Measurements from ENCODE around the gene DCST1.
A peak's percentile ranks its signal among the peaks of the same experiment; 100 is the strongest.

The DCST1 gene

GRCh38 chr1:155064111-155064831, 30.6 kb downstream of the DCST1 start:
- Histone ChIP-seq H3K4me1 (ENCODE audit: control insufficient read depth, insufficient read depth, low read length) (peaks cover 14% of the 10 kb centered on the region), H3K4me2 (ENCODE audit: low read length) (peak overlapping the region; percentile 99), H3K27me3 (ENCODE audit: control insufficient read depth, insufficient read depth, low read length) (no peaks in the 10 kb centered on the region), H3K9ac (ENCODE audit: low read depth, low read length) (peak overlapping the region; percentile 91), H3K4me3 (ENCODE audit: low read length) (peak overlapping the region; percentile 99), H3K9me3 (replicated peaks; ENCODE audit: low read length) (no peaks in the 10 kb centered on the region), H3K36me3 (ENCODE audit: insufficient read depth, low read length) (peaks cover 10% of the 10 kb centered on the region)

- Histone ChIP-seq H3K9ac (ENCODE audit: low read depth, low read length) (no peak overlapping the region), H3K36me3 (ENCODE audit: insufficient read depth, low read length) (peaks cover 6% of the 10 kb centered on the region), H3K4me1 (ENCODE audit: control insufficient read depth, insufficient read depth, low read length) (peaks cover 14% of the 10 kb centered on the region), H3K9me3 (replicated peaks; ENCODE audit: low read length) (no peaks in the 10 kb centered on the region), H3K4me2 (ENCODE audit: low read length) (peak overlapping the region; percentile 99), H3K27me3 (ENCODE audit: control insufficient read depth, insufficient read depth, low read length) (no peaks in the 10 kb centered on the region), H3K4me3 (ENCODE audit: low read length) (peak overlapping the region; percentile 99)
Measured at GRCh38 chr1:155064832-155065429, 31.3 kb downstream of the DCST1 start.

- Histone ChIP-seq H3K27me3 (ENCODE audit: control insufficient read depth, insufficient read depth, low read length) (peaks cover under 1% of the 10 kb centered on the region), H3K36me3 (ENCODE audit: insufficient read depth, low read length) (no peaks in the 10 kb centered on the region), H3K4me1 (ENCODE audit: control insufficient read depth, insufficient read depth, low read length) (peaks cover 24% of the 10 kb centered on the region), H3K4me2 (ENCODE audit: low read length) (no peak overlapping the region), H3K9ac (ENCODE audit: low read depth, low read length) (no peak overlapping the region), H3K9me3 (replicated peaks; ENCODE audit: low read length) (no peaks in the 10 kb centered on the region), H3K4me3 (ENCODE audit: low read length) (no peak overlapping the region)
Measured at GRCh38 chr1:155066777-155067176, 33.2 kb downstream of the DCST1 start.

- Histone ChIP-seq H3K9me3 (replicated peaks; ENCODE audit: low read length) (no peaks in the 10 kb centered on the region), H3K4me1 (ENCODE audit: control insufficient read depth, insufficient read depth, low read length) (peaks cover 12% of the 10 kb centered on the region), H3K4me2 (ENCODE audit: low read length) (no peak overlapping the region), H3K4me3 (ENCODE audit: low read length) (no peak overlapping the region), H3K36me3 (ENCODE audit: insufficient read depth, low read length) (no peaks in the 10 kb centered on the region), H3K27me3 (ENCODE audit: control insufficient read depth, insufficient read depth, low read length) (peaks cover 8% of the 10 kb centered on the region), H3K9ac (ENCODE audit: low read depth, low read length) (no peak overlapping the region)
Measured at GRCh38 chr1:155068599-155068998, 35.0 kb downstream of the DCST1 start.

GRCh38 chr1:155069551-155070157, 36.0 kb downstream of the DCST1 start:
- no peaks in the 10 kb centered on the region for H3K36me3 ChIP-seq (ENCODE audit: insufficient read depth, low read length)
- H3K27me3 ChIP-seq (ENCODE audit: control insufficient read depth, insufficient read depth, low read length) = peaks cover 8% of the 10 kb centered on the region
- no peak overlapping the region for H3K9ac ChIP-seq (ENCODE audit: low read depth, low read length)
- H3K4me1 ChIP-seq (ENCODE audit: control insufficient read depth, insufficient read depth, low read length) = peaks cover 12% of the 10 kb centered on the region
- no peaks in the 10 kb centered on the region for H3K9me3 ChIP-seq (replicated peaks; ENCODE audit: low read length)
- no peak overlapping the region for H3K4me3 ChIP-seq (ENCODE audit: low read length)
- no peak overlapping the region for H3K4me2 ChIP-seq (ENCODE audit: low read length)

GRCh38 chr1:155070158-155070621, 36.6 kb downstream of the DCST1 start:
- Histone ChIP-seq H3K36me3 (ENCODE audit: insufficient read depth, low read length) (no peaks in the 10 kb centered on the region), H3K9ac (ENCODE audit: low read depth, low read length) (peak overlapping the region; percentile 47), H3K4me3 (ENCODE audit: low read length) (no peak overlapping the region)

GRCh38 chr1:155070721-155071569, 37.3 kb downstream of the DCST1 start:
- peaks cover 11% of the 10 kb centered on the region for H3K27me3 ChIP-seq (ENCODE audit: control insufficient read depth, insufficient read depth, low read length)
- H3K4me1 ChIP-seq (ENCODE audit: control insufficient read depth, insufficient read depth, low read length) = peaks cover 12% of the 10 kb centered on the region
- peak overlapping the region; percentile 47 for H3K9ac ChIP-seq (ENCODE audit: low read depth, low read length)
- no peaks in the 10 kb centered on the region for H3K9me3 ChIP-seq (replicated peaks; ENCODE audit: low read length)
- H3K4me2 ChIP-seq (ENCODE audit: low read length) = peak overlapping the region; percentile 83
- H3K4me3 ChIP-seq (ENCODE audit: low read length) = peak overlapping the region; percentile 65
- no peaks in the 10 kb centered on the region for H3K36me3 ChIP-seq (ENCODE audit: insufficient read depth, low read length)

More at GRCh38 chr1:155070158-155070621, 36.6 kb downstream of the DCST1 start:
- H3K4me2 ChIP-seq (ENCODE audit: low read length) = peak overlapping the region; percentile 83
- no peaks in the 10 kb centered on the region for H3K9me3 ChIP-seq (replicated peaks; ENCODE audit: low read length)
- peaks cover 12% of the 10 kb centered on the region for H3K4me1 ChIP-seq (ENCODE audit: control insufficient read depth, insufficient read depth, low read length)
- H3K27me3 ChIP-seq (ENCODE audit: control insufficient read depth, insufficient read depth, low read length) = peaks cover 11% of the 10 kb centered on the region

- Histone ChIP-seq H3K9me3 (replicated peaks; ENCODE audit: low read length) (no peaks in the 10 kb centered on the region), H3K36me3 (ENCODE audit: insufficient read depth, low read length) (no peaks in the 10 kb centered on the region), H3K9ac (ENCODE audit: low read depth, low read length) (no peak overlapping the region), H3K4me1 (ENCODE audit: control insufficient read depth, insufficient read depth, low read length) (peaks cover 12% of the 10 kb centered on the region), H3K27me3 (ENCODE audit: control insufficient read depth, insufficient read depth, low read length) (peaks cover 11% of the 10 kb centered on the region), H3K4me2 (ENCODE audit: low read length) (no peak overlapping the region), H3K4me3 (ENCODE audit: low read length) (no peak overlapping the region)
Measured at GRCh38 chr1:155071701-155072100, 38.1 kb downstream of the DCST1 start.

GRCh38 chr1:155072531-155073289, 39.1 kb downstream of the DCST1 start:
- H3K9me3 ChIP-seq (replicated peaks; ENCODE audit: low read length) = no peaks in the 10 kb centered on the region
- H3K36me3 ChIP-seq (ENCODE audit: insufficient read depth, low read length) = no peaks in the 10 kb centered on the region
- H3K4me2 ChIP-seq (ENCODE audit: low read length) = no peak overlapping the region
- H3K27me3 ChIP-seq (ENCODE audit: control insufficient read depth, insufficient read depth, low read length) = peaks cover 11% of the 10 kb centered on the region
- no peak overlapping the region for H3K9ac ChIP-seq (ENCODE audit: low read depth, low read length)
- H3K4me1 ChIP-seq (ENCODE audit: control insufficient read depth, insufficient read depth, low read length) = peaks cover 12% of the 10 kb centered on the region
- H3K4me3 ChIP-seq (ENCODE audit: low read length) = no peak overlapping the region

GRCh38 chr1:155073377-155074242, 40.0 kb downstream of the DCST1 start:
- H3K4me2 ChIP-seq (ENCODE audit: low read length) = no peak overlapping the region
- no peak overlapping the region for H3K9ac ChIP-seq (ENCODE audit: low read depth, low read length)
- H3K9me3 ChIP-seq (replicated peaks; ENCODE audit: low read length) = no peaks in the 10 kb centered on the region
- H3K4me3 ChIP-seq (ENCODE audit: low read length) = no peak overlapping the region
- peaks cover 11% of the 10 kb centered on the region for H3K27me3 ChIP-seq (ENCODE audit: control insufficient read depth, insufficient read depth, low read length)
- H3K36me3 ChIP-seq (ENCODE audit: insufficient read depth, low read length) = no peaks in the 10 kb centered on the region
- peaks cover 17% of the 10 kb centered on the region for H3K4me1 ChIP-seq (ENCODE audit: control insufficient read depth, insufficient read depth, low read length)

Data from skeletal muscle satellite cell (primary cell).